ENCODE data around the gene SMARCC1.
"Not testable (repeated sequence)": the region's sequence is repeated elsewhere in the genome, so short reads cannot be mapped to it uniquely, and the experiment has no call there.

Gene SMARCC1

DNA sequence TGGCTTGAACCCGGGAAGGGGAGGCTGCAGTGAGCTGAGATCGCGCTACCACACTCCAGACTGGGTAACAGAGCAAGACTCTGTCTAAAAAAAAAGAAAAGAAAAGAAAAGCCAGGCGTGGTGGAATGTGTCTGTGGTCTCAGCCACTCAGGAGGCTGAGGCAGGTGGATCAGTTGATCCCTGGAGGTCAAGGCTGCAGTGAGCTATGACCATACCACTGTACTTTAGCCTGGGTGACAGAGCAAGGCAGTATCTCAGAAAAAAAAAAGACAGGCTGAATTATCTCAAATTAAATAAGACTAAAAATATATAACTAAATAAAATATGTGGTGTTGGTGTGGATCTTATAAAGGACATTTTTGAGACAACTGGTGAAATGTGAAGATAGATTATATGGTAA is 20.6 kb downstream of the SMARCC1 start:
- Histone ChIP-seq H3K27me3 (ENCODE audit: insufficient read depth, insufficient read length) (no peaks in the 10 kb centered on the region), H3K9ac (ENCODE audit: insufficient read length, low read depth) (no peak overlapping the region), H3K4me1 (ENCODE audit: insufficient read depth, insufficient read length) (no peaks in the 10 kb centered on the region), H3K36me3 (ENCODE audit: insufficient read depth, insufficient read length, low read length) (peaks cover 76% of the 10 kb centered on the region), H3K4me3 (ENCODE audit: insufficient read length, low read depth) (no peak overlapping the region), H3K9me3 (ENCODE audit: insufficient read depth, low read length) (no peaks in the 10 kb centered on the region)
- DNase-seq (ENCODE audit: low read depth, low spot score), result no peak
- no peak for TF ChIP-seq ZNF274 (IDR thresholded peaks at IDR 0.05; ENCODE audit: low read depth, low read length)

GRCh38 chr3:47760207-47760606 is 21.5 kb downstream of the SMARCC1 start:
- not testable (repeated sequence) for DNase-seq (ENCODE audit: low read depth, low spot score); H3K4me1 ChIP-seq (ENCODE audit: insufficient read depth, insufficient read length); H3K4me3 ChIP-seq (ENCODE audit: insufficient read length, low read depth); H3K9me3 ChIP-seq (ENCODE audit: insufficient read depth, low read length); H3K9ac ChIP-seq (ENCODE audit: insufficient read length, low read depth); H3K27me3 ChIP-seq (ENCODE audit: insufficient read depth, insufficient read length)
- peaks cover 73% of the 10 kb centered on the region for H3K36me3 ChIP-seq (ENCODE audit: insufficient read depth, insufficient read length, low read length)

GRCh38 chr3:47758261-47759025 is 23.2 kb downstream of the SMARCC1 start:
- no peak for DNase-seq (ENCODE audit: low read depth, low spot score)
- Histone ChIP-seq H3K4me3 (ENCODE audit: insufficient read length, low read depth) (no peak overlapping the region), H3K27me3 (ENCODE audit: insufficient read depth, insufficient read length) (no peaks in the 10 kb centered on the region), H3K9me3 (ENCODE audit: insufficient read depth, low read length) (no peaks in the 10 kb centered on the region), H3K9ac (ENCODE audit: insufficient read length, low read depth) (no peak overlapping the region), H3K36me3 (ENCODE audit: insufficient read depth, insufficient read length, low read length) (peaks cover 62% of the 10 kb centered on the region), H3K4me1 (ENCODE audit: insufficient read depth, insufficient read length) (no peaks in the 10 kb centered on the region)
- TF ChIP-seq YY1 (IDR thresholded peaks at IDR 0.05; ENCODE audit: insufficient read depth, insufficient read length), result no peak
- no peak for TF ChIP-seq ZNF274 (IDR thresholded peaks at IDR 0.05; ENCODE audit: low read depth, low read length)
- TF ChIP-seq SUZ12 (IDR thresholded peaks at IDR 0.05; ENCODE audit: extremely low read depth, insufficient read depth, insufficient read length), result no peak

DNA sequence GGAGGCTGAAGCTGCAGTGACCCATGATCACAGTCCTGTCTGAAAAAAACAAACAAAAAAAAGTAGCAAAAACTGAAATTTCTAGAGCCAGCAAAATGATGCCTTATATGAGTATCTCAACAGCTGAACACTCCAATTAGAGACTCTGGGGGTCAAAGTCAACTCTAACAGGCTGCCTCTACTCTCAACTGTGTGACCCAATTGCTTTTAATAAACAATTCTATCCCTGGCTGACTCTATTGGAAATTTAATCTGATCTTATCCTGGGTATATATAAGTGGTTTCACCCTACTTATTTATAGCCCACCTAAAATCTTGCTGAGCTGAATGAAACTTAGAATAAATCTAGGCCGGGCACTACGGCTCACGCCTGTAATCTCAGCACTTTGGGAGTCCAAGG is 29.0 kb downstream of the SMARCC1 start:
- H3K36me3 ChIP-seq (ENCODE audit: insufficient read depth, insufficient read length, low read length), result peaks cover 46% of the 10 kb centered on the region
- no peak for DNase-seq (ENCODE audit: low read depth, low spot score)
- H3K4me1 ChIP-seq (ENCODE audit: insufficient read depth, insufficient read length), result no peaks in the 10 kb centered on the region
- no peaks in the 10 kb centered on the region for H3K9me3 ChIP-seq (ENCODE audit: insufficient read depth, low read length)
- H3K27me3 ChIP-seq (ENCODE audit: insufficient read depth, insufficient read length), result no peaks in the 10 kb centered on the region
- H3K9ac ChIP-seq (ENCODE audit: insufficient read length, low read depth), result no peak overlapping the region
- no peak for TF ChIP-seq YY1 (IDR thresholded peaks at IDR 0.05; ENCODE audit: insufficient read depth, insufficient read length)
- TF ChIP-seq ZNF274 (IDR thresholded peaks at IDR 0.05; ENCODE audit: low read depth, low read length), result no peak
- no peak for TF ChIP-seq SUZ12 (IDR thresholded peaks at IDR 0.05; ENCODE audit: extremely low read depth, insufficient read depth, insufficient read length)
- no peak overlapping the region for H3K4me3 ChIP-seq (ENCODE audit: insufficient read length, low read depth)

- H3K4me1 ChIP-seq (ENCODE audit: insufficient read depth, insufficient read length); H3K9me3 ChIP-seq (ENCODE audit: insufficient read depth, low read length); H3K4me3 ChIP-seq (ENCODE audit: insufficient read length, low read depth); H3K27me3 ChIP-seq (ENCODE audit: insufficient read depth, insufficient read length); DNase-seq (ENCODE audit: low read depth, low spot score); H3K9ac ChIP-seq (ENCODE audit: insufficient read length, low read depth): not testable (repeated sequence)
- peaks cover 49% of the 10 kb centered on the region for H3K36me3 ChIP-seq (ENCODE audit: insufficient read depth, insufficient read length, low read length)
Measured at GRCh38 chr3:47750811-47751354, 30.8 kb downstream of the SMARCC1 start.

DNA sequence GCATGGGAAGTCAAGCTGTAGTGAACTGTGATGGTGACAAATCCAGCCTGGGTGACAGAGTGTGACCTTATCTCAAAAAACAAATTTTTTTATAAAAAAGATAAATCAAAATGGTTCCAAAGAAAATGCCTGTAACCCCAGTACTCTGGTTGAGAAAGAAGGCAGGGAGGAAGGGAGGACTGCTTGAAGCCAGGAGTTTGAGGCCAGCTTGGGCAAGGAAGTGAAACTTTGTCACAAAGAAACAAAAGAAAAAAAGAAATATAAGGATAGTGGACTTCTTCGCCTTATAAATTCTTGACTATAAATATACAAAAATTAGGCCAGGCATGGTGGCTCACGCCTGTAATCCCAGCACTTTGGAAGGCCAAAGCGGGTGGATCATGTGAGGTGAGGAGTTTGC is 34.1 kb downstream of the SMARCC1 start:
- peaks cover 60% of the 10 kb centered on the region for H3K36me3 ChIP-seq (ENCODE audit: insufficient read depth, insufficient read length, low read length)
- H3K27me3 ChIP-seq (ENCODE audit: insufficient read depth, insufficient read length), result no peaks in the 10 kb centered on the region
- H3K9me3 ChIP-seq (ENCODE audit: insufficient read depth, low read length), result no peaks in the 10 kb centered on the region
- no peak overlapping the region for H3K4me3 ChIP-seq (ENCODE audit: insufficient read length, low read depth)
- TF ChIP-seq SUZ12 (IDR thresholded peaks at IDR 0.05; ENCODE audit: extremely low read depth, insufficient read depth, insufficient read length) (no peak), ZNF274 (IDR thresholded peaks at IDR 0.05; ENCODE audit: low read depth, low read length) (no peak), YY1 (IDR thresholded peaks at IDR 0.05; ENCODE audit: insufficient read depth, insufficient read length) (no peak)
- DNase-seq (ENCODE audit: low read depth, low spot score), result no peak
- no peak overlapping the region for H3K9ac ChIP-seq (ENCODE audit: insufficient read length, low read depth)
- no peaks in the 10 kb centered on the region for H3K4me1 ChIP-seq (ENCODE audit: insufficient read depth, insufficient read length)

GRCh38 chr3:47746264-47746663 is 35.4 kb downstream of the SMARCC1 start:
- no peak overlapping the region for H3K4me3 ChIP-seq (ENCODE audit: insufficient read length, low read depth)
- no peaks in the 10 kb centered on the region for H3K9me3 ChIP-seq (ENCODE audit: insufficient read depth, low read length)
- DNase-seq (ENCODE audit: low read depth, low spot score), result no peak
- no peaks in the 10 kb centered on the region for H3K4me1 ChIP-seq (ENCODE audit: insufficient read depth, insufficient read length)
- no peak overlapping the region for H3K9ac ChIP-seq (ENCODE audit: insufficient read length, low read depth)
- no peaks in the 10 kb centered on the region for H3K27me3 ChIP-seq (ENCODE audit: insufficient read depth, insufficient read length)
- H3K36me3 ChIP-seq (ENCODE audit: insufficient read depth, insufficient read length, low read length), result peaks cover 64% of the 10 kb centered on the region
- TF ChIP-seq SUZ12 (IDR thresholded peaks at IDR 0.05; ENCODE audit: extremely low read depth, insufficient read depth, insufficient read length), result no peak
- no peak for TF ChIP-seq ZNF274 (IDR thresholded peaks at IDR 0.05; ENCODE audit: low read depth, low read length)
- no peak for TF ChIP-seq YY1 (IDR thresholded peaks at IDR 0.05; ENCODE audit: insufficient read depth, insufficient read length)

GRCh38 chr3:47743855-47744254 is 37.8 kb downstream of the SMARCC1 start:
- Histone ChIP-seq H3K4me1 (ENCODE audit: insufficient read depth, insufficient read length) (no peaks in the 10 kb centered on the region), H3K9me3 (ENCODE audit: insufficient read depth, low read length) (no peaks in the 10 kb centered on the region), H3K9ac (ENCODE audit: insufficient read length, low read depth) (no peak overlapping the region), H3K4me3 (ENCODE audit: insufficient read length, low read depth) (no peak overlapping the region), H3K27me3 (ENCODE audit: insufficient read depth, insufficient read length) (no peaks in the 10 kb centered on the region), H3K36me3 (ENCODE audit: insufficient read depth, insufficient read length, low read length) (peaks cover 75% of the 10 kb centered on the region)
- no peak for TF ChIP-seq SUZ12 (IDR thresholded peaks at IDR 0.05; ENCODE audit: extremely low read depth, insufficient read depth, insufficient read length)
- TF ChIP-seq YY1 (IDR thresholded peaks at IDR 0.05; ENCODE audit: insufficient read depth, insufficient read length), result no peak
- no peak for TF ChIP-seq ZNF274 (IDR thresholded peaks at IDR 0.05; ENCODE audit: low read depth, low read length)
- DNase-seq (ENCODE audit: low read depth, low spot score), result no peak

- not testable (repeated sequence) for H3K4me3 ChIP-seq (ENCODE audit: insufficient read length, low read depth); H3K9me3 ChIP-seq (ENCODE audit: insufficient read depth, low read length); H3K9ac ChIP-seq (ENCODE audit: insufficient read length, low read depth); H3K27me3 ChIP-seq (ENCODE audit: insufficient read depth, insufficient read length); H3K4me1 ChIP-seq (ENCODE audit: insufficient read depth, insufficient read length); DNase-seq (ENCODE audit: low read depth, low spot score)
- peaks cover 77% of the 10 kb centered on the region for H3K36me3 ChIP-seq (ENCODE audit: insufficient read depth, insufficient read length, low read length)
Measured at GRCh38 chr3:47743352-47743751, 38.3 kb downstream of the SMARCC1 start.

Measured in NT2/D1 (cell line).